Hematopoietic multipotent progenitor cell treated with erythropoietin and hydrocortisone succinate and interleukin-3 and kit ligand, for 8 days (in vitro differentiated cells): ENCODE data around the gene CCDC82.

Experiments used
- DNase-seq: peaks from one replicate; pipeline ENCODE4 v3.0.0-alpha.2; 2015

Gene CCDC82

DNA sequence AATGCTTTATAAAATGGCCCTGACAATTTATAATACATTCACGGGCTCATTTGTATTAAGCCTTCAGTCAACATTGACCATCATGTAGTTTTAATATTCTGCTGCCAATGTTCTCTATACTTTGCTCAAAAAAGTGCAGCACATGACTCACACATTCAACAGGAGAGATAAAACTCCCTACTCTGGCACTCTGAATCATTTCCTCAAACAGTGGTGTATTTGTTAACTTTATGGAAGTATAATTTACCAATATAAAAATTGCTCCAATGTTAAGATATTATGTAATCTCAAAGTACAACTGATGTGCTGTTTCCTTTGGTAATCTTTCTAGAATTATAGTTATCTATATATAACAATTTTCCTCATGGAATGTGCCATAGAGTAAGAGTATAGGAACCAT, 86.6 kb downstream of the CCDC82 start:
- peak; percentile 22 for DNase-seq
